HTR-8/SVneo (cell line): ENCODE data around the gene CFL1.
"Not testable (repeated sequence)": the region's sequence is repeated elsewhere in the genome, so short reads cannot be mapped to it uniquely, and the experiment has no call there.

Experiments
- DNase-seq: peaks from one replicate; pipeline ENCODE4 v3.0.0; 2011; ENCODE audit warnings: low spot score, mixed read lengths; ENCODE audit not compliant: insufficient read length
- FAIRE-seq: peaks from 2 replicates; lab custom pipeline; 2011; peaks lifted over from hg19 to GRCh38; lab: Jason Lieb, UNC

Gene CFL1

GRCh38 chr11:65857853-65858680 is at the start of gene CFL1:
TSS of gene CFL1 (minus strand) at chr11:65858180. CDS start at chr11:65858099, 81 bp downstream.
- FAIRE-seq = peak; percentile 94

GRCh38 chr11:65906602-65907001 is 48.6 kb upstream of the CFL1 start:
- DNase-seq = no peak
- FAIRE-seq = no peak

More at GRCh38 chr11:65857853-65858680, at the start of gene CFL1:
- DNase-seq = peak; percentile 96

- FAIRE-seq (no peak), DNase-seq (no peak)
These were observed 45.7 kb upstream of the CFL1 start for GRCh38 chr11:65903715-65904114.

- FAIRE-seq (peak; percentile 86), DNase-seq (peak; percentile 90)
These were observed 45.1 kb upstream of the CFL1 start for GRCh38 chr11:65903068-65903481.

- FAIRE-seq = no peak
- no peak for DNase-seq
These were observed 42.9 kb upstream of the CFL1 start for GRCh38 chr11:65900899-65901180.

GRCh38 chr11:65900125-65900898 is 42.3 kb upstream of the CFL1 start, which contains the start of gene FOSL1:
TSS of gene FOSL1 (minus strand) at chr11:65900388. CDS start at chr11:65900339, 49 bp downstream.
- peak; percentile 87 for FAIRE-seq
- DNase-seq = peak; percentile 95

GRCh38 chr11:65899356-65900124 is 41.6 kb upstream of the CFL1 start:
- DNase-seq (peak; percentile 84), FAIRE-seq (no peak)

GRCh38 chr11:65898656-65899355 is 40.8 kb upstream of the CFL1 start:
- no peak for FAIRE-seq

GRCh38 chr11:65897020-65897471 is 39.1 kb upstream of the CFL1 start:
- FAIRE-seq (peak; percentile 81), DNase-seq (no peak)

More at GRCh38 chr11:65898656-65899355, 40.8 kb upstream of the CFL1 start:
- no peak for DNase-seq

- FAIRE-seq (no peak), DNase-seq (no peak)
These were observed 38.3 kb upstream of the CFL1 start for GRCh38 chr11:65896034-65896999.

GRCh38 chr11:65895482-65895981 is 37.6 kb upstream of the CFL1 start:
- DNase-seq = no peak

GRCh38 chr11:65894034-65894591 is 36.1 kb upstream of the CFL1 start:
- FAIRE-seq = no peak
- no peak for DNase-seq

More at GRCh38 chr11:65895482-65895981, 37.6 kb upstream of the CFL1 start:
- FAIRE-seq = no peak

GRCh38 chr11:65892661-65893317 is 34.8 kb upstream of the CFL1 start:
- FAIRE-seq (peak; percentile 79), DNase-seq (no peak)

GRCh38 chr11:65892137-65892540 is 34.2 kb upstream of the CFL1 start:
- not testable (repeated sequence) for DNase-seq
- FAIRE-seq = peak; percentile 76

- peak; percentile 23 for FAIRE-seq
- DNase-seq = no peak
These were observed 33.5 kb upstream of the CFL1 start for GRCh38 chr11:65891219-65892136.
